Smooth muscle cell (in vitro differentiated cells): ENCODE data around the gene ABCB8. TPM values are rescaled to one million over a fixed set of nuclear protein-coding genes. Genes with fewer than 3 reads are reported as not detected.

Experiments
- DNase-seq: peaks from one replicate; lab custom pipeline; 2025; ENCODE audit not compliant: unreplicated experiment; lab: John Stamatoyannopoulos, UW
- H2AFZ ChIP-seq: fragments of 200-600 bp; sonication (generic); 2 replicates; pipeline ENCODE4 v1.6.0; 2016; ENCODE audit warnings: antibody characterized with exemption, low read depth, mild to moderate bottlenecking
- H3F3A ChIP-seq: fragments of 200-600 bp; sonication (generic); 2 replicates; pipeline ENCODE4 v1.6.0; 2017; ENCODE audit warnings: antibody characterized with exemption, low read depth
- H3K27ac ChIP-seq: fragments of 200-600 bp; sonication (generic); 2 replicates; pipeline ENCODE4 v1.5.1; 2016; ENCODE audit warnings: low read depth, mild to moderate bottlenecking
- H3K27me3 ChIP-seq: fragments of 200-600 bp; sonication (generic); 2 replicates; pipeline ENCODE4 v1.6.1; 2016; ENCODE audit warnings: low read depth, mild to moderate bottlenecking
- H3K36me3 ChIP-seq: fragments of 200-600 bp; sonication (generic); 2 replicates; pipeline ENCODE4 v1.5.1; 2016; ENCODE audit warnings: low read depth
- H3K4me1 ChIP-seq: fragments of 200-600 bp; sonication (generic); 2 replicates; pipeline ENCODE4 v1.5.1; 2016; ENCODE audit warnings: low read depth
- H3K4me2 ChIP-seq: fragments of 200-600 bp; sonication (generic); 2 replicates; pipeline ENCODE4 v1.6.0; 2016; ENCODE audit warnings: mild to moderate bottlenecking
- H3K4me3 ChIP-seq: fragments of 200-600 bp; sonication (generic); 2 replicates; pipeline ENCODE4 v1.5.1; 2016; ENCODE audit warnings: mild to moderate bottlenecking
- H3K79me2 ChIP-seq: fragments of 200-600 bp; sonication (generic); 2 replicates; pipeline ENCODE4 v1.6.0; 2016; ENCODE audit warnings: low read depth, mild to moderate bottlenecking
- H3K9ac ChIP-seq: fragments of 200-600 bp; sonication (generic); 2 replicates; pipeline ENCODE4 v1.6.0; 2016; ENCODE audit warnings: low read depth
- H3K9me3 ChIP-seq: fragments of 200-600 bp; sonication (generic); replicated peaks from 2 replicates; pipeline ENCODE4 v1.5.1; 2016; ENCODE audit warnings: low read depth
- H4K20me1 ChIP-seq: fragments of 200-600 bp; sonication (generic); 2 replicates; pipeline ENCODE4 v1.6.0; 2016; ENCODE audit warnings: low read depth
- WGBS: methylation state at CpG from one replicate; pipeline ENCODE4 v1.1.7; 2016; ENCODE audit warnings: low lambda C conversion rate; 5-methylcytosine and 5-hydroxymethylcytosine counted together
- polyA plus RNA-seq: library from polyadenylated mRNA; unstranded; fragments of >200 nt; fragmentation: Nextera tagmentation; extraction: Ambion mirVana; gene quantifications from 2 replicates; pipeline ENCODE4 v1.2.1, GENCODE V29; 2016
- total RNA-seq: library from RNA; depleted of rRNA; stranded (reverse); fragments of >200 nt; gene quantifications from 2 replicates; pipeline ENCODE4 v1.2.3, GENCODE V29; 2014
- TF ChIP-seq, protein P1 (sequence below): fragments of 200-600 bp; sonication (generic); IDR thresholded peaks from 2 replicates; pipeline ENCODE4 v1.5.1; 2017; ENCODE audit warnings: borderline replicate concordance, mild to moderate bottlenecking, antibody characterized with exemption; ENCODE audit not compliant: insufficient read depth, poor library complexity, severe bottlenecking

ABCB8 gene
- total and polyA plus RNA-seq, 2 experiments from 2014 or later = 23.4 to 24.2 TPM

DNA sequence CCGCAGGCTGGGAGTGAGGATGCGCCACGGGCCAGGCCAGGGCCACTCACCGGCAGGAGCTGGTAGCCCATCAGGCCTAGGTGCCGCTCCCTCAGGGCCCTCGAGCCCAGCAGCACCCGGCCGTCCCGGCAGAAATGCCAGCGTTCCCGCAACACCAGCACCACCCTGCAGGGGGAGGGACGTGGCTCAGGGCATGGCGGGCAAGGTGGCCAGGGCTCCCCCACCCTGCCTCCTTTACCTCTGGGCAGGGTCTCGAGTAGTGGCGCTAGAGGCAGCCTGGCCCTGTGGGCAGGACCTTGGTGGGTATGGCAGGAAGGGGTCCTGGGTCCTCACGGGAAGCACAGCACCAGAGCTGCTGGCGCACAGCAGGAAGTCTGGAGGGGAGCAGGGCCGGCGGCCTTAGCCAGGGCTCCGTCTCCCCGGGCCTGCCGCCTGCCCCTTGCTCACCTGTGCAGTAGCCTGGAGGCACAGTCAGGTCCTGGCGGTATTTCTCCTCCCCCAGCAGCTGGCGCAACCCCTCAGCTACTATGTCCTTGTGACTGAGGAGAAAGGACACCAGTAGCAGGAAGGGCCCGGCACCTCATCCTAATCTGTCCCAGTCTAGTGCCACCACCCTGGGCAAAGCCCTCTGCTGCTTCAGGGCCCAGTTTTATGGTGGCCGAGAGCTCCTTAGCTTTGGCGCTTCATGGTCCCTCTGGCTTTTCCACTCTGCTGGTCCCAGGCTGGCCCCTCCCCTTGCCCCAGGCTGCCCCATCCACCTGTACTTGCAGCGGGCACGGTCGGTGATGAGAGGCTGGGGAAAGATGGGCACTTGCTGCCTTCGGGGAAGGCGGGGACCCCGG, 48.8 kb downstream of the ABCB8 start:
- Histone ChIP-seq H3K4me2 (no peak overlapping the region), H3K79me2 (peaks cover 22% of the 10 kb centered on the region), H3K4me3 (no peak overlapping the region), H2AFZ (no peak overlapping the region), H3K27ac (no peak overlapping the region), H3K27me3 (no peaks in the 10 kb centered on the region), H3K9me3 (no peaks in the 10 kb centered on the region), H3K36me3 (no peaks in the 10 kb centered on the region), H3K4me1 (peaks cover 16% of the 10 kb centered on the region), H4K20me1 (peaks cover 21% of the 10 kb centered on the region), H3F3A (peaks cover 16% of the 10 kb centered on the region), H3K9ac (no peak overlapping the region)
- DNase-seq = no peak
- 86% methylated on average over 32 of the region's 33 CpGs for WGBS
- TF ChIP-seq, protein P1, sequence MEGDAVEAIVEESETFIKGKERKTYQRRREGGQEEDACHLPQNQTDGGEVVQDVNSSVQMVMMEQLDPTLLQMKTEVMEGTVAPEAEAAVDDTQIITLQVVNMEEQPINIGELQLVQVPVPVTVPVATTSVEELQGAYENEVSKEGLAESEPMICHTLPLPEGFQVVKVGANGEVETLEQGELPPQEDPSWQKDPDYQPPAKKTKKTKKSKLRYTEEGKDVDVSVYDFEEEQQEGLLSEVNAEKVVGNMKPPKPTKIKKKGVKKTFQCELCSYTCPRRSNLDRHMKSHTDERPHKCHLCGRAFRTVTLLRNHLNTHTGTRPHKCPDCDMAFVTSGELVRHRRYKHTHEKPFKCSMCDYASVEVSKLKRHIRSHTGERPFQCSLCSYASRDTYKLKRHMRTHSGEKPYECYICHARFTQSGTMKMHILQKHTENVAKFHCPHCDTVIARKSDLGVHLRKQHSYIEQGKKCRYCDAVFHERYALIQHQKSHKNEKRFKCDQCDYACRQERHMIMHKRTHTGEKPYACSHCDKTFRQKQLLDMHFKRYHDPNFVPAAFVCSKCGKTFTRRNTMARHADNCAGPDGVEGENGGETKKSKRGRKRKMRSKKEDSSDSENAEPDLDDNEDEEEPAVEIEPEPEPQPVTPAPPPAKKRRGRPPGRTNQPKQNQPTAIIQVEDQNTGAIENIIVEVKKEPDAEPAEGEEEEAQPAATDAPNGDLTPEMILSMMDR = peak; percentile 37

DNA sequence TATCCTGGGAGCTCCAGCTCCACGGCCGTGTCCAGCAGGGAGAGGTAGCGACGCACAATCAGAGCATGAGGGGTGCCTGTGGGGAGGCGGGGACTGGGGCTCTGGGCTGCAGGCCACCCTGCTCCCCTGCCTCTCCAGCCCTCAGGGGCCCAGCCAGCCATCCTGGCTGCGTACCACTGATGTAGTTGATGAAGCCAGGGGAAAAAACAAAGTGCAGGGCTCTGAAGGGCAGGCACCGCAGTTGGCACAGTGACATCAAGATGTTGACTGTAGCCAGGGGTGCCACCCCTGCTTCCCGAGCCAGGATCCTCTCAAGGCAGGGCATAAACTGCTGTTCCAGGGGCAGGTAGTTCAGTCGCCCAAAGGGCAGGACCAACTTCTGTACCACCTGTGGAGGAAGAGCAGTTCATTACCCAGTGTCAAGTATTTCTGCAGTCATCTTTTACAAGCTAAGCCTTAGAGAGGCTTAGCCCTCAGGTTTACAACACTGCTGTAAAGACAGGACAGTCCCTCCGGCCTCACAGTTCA, 49.5 kb downstream of the ABCB8 start:
- Histone ChIP-seq H3K9me3 (no peaks in the 10 kb centered on the region), H3K27me3 (no peaks in the 10 kb centered on the region), H3K36me3 (no peaks in the 10 kb centered on the region), H3K4me2 (no peak overlapping the region), H4K20me1 (peaks cover 21% of the 10 kb centered on the region), H2AFZ (no peak overlapping the region), H3K9ac (no peak overlapping the region), H3K27ac (no peak overlapping the region), H3K4me1 (peaks cover 23% of the 10 kb centered on the region), H3K4me3 (no peak overlapping the region), H3K79me2 (peaks cover 29% of the 10 kb centered on the region), H3F3A (peaks cover 16% of the 10 kb centered on the region)
- 87% methylated on average over 10 of the region's 10 CpGs for WGBS
- TF ChIP-seq, protein P1 = no peak
- no peak for DNase-seq

DNA sequence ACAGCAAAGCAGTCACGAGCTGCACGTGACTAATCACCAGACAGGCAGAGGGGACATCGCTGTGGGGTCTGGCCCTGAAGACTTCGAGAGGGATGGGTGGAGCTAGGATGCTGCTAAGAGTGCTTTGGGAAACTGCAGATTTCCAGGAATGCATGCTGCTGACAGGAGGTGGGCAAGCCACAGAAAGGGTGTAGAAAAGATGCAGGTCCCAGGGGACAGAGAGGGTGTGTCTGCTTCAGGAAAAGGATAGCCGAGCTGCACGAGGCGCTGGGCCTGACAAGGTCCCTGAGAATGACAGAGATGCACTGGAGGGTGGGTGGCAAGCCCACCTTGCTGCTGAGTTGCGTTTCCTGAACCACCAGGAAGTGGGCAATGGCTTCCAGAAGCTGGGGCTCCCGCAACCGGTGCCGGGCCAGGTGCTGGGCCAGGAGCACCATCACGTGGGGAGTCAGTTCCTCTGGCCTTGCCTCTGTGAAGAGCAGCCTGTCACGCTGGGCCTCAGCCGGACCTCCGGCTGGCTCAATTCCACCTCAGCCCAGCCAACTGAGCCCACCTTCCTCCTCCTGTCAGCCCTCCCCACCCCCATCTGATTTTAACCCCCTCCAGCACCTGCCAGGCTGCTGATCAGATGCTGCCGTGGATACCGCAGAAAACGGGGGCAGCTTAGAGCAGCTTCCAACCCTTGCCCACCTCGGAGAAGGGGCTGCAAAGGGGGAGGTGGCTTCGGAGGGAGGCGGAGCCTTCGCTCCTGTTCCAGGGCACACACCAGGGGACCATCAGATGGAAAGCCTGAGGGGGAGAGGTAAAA, 50.2 kb downstream of the ABCB8 start:
- Histone ChIP-seq H3K79me2 (peaks cover 33% of the 10 kb centered on the region), H3K27ac (no peak overlapping the region), H3K4me3 (no peak overlapping the region), H3K4me1 (peaks cover 24% of the 10 kb centered on the region), H3K9me3 (no peaks in the 10 kb centered on the region), H3K9ac (no peak overlapping the region), H3K27me3 (no peaks in the 10 kb centered on the region), H3K36me3 (no peaks in the 10 kb centered on the region), H3K4me2 (peak overlapping the region; percentile 97), H3F3A (peaks cover 16% of the 10 kb centered on the region), H2AFZ (no peak overlapping the region), H4K20me1 (peaks cover 21% of the 10 kb centered on the region)
- DNase-seq = no peak
- WGBS = 61% methylated on average over 13 of the region's 22 CpGs
- TF ChIP-seq, protein P1 = no peak
